Trophoblast cell (in vitro differentiated cells and primary cell): ENCODE results near the gene GMIP.

ENCODE experiments used
- DNase-seq, 2 donors: peaks; one replicate each; pipeline ENCODE4 v3.0.0-alpha.2; 2016
- H2AFZ ChIP-seq: 2 replicates; pipeline ENCODE4 v1.6.1; 2013; ENCODE audit warnings: low read length, moderate library complexity, mild to moderate bottlenecking; ENCODE audit not compliant: insufficient read depth, poor library complexity
- H2AK5ac ChIP-seq: 2 replicates; pipeline ENCODE4 v1.6.1; 2013; ENCODE audit warnings: mild to moderate bottlenecking, low read length
- H2BK120ac ChIP-seq: 2 replicates; pipeline ENCODE4 v1.6.1; 2013; ENCODE audit warnings: low read length, mild to moderate bottlenecking, moderate library complexity; ENCODE audit not compliant: insufficient read depth, poor library complexity
- H2BK12ac ChIP-seq: 2 replicates; pipeline ENCODE4 v1.6.1; 2013; ENCODE audit warnings: mild to moderate bottlenecking, low read length, moderate library complexity
- H2BK5ac ChIP-seq: 2 replicates; pipeline ENCODE4 v1.6.1; 2013; ENCODE audit warnings: low read length, low read depth, moderate library complexity, mild to moderate bottlenecking; ENCODE audit not compliant: poor library complexity
- H3K14ac ChIP-seq: 2 replicates; pipeline ENCODE4 v1.6.1; 2013; ENCODE audit warnings: mild to moderate bottlenecking, low read length
- H3K18ac ChIP-seq: 2 replicates; pipeline ENCODE4 v1.6.1; 2013; ENCODE audit warnings: mild to moderate bottlenecking, low read length
- H3K23ac ChIP-seq: 2 replicates; pipeline ENCODE4 v1.6.1; 2013; ENCODE audit warnings: low read length
- H3K27ac ChIP-seq: 2 replicates; pipeline ENCODE4 v1.5.1; 2013; ENCODE audit warnings: low read depth, mild to moderate bottlenecking, inconsistent platforms, low read length, moderate library complexity
- H3K27me3 ChIP-seq: 2 replicates; pipeline ENCODE4 v1.6.1; 2013; ENCODE audit warnings: inconsistent platforms, mild to moderate bottlenecking, low read length, moderate library complexity; ENCODE audit not compliant: insufficient read depth
- H3K36me3 ChIP-seq, 2 experiments: 1 replicate in 1 of 2; 2 replicates in 1 of 2; pipeline ENCODE4 v1.6.1; 2013; ENCODE audit warnings: low read length in 2 of 2, mild to moderate bottlenecking in 2 of 2, moderate library complexity in 1 of 2; ENCODE audit not compliant: insufficient read depth in 2 of 2, control insufficient read depth in 1 of 2
- H3K4ac ChIP-seq: 2 replicates; pipeline ENCODE4 v1.6.1; 2013; ENCODE audit warnings: low read depth, mild to moderate bottlenecking, low read length, moderate library complexity
- H3K4me1 ChIP-seq, 2 experiments: 1 replicate in 1 of 2; 2 replicates in 1 of 2; pipeline ENCODE4 v1.6.1; 2013; ENCODE audit warnings: low read length in 2 of 2, mild to moderate bottlenecking in 2 of 2, moderate library complexity in 1 of 2; ENCODE audit not compliant: insufficient read depth in 2 of 2, control insufficient read depth in 1 of 2
- H3K4me2 ChIP-seq: 2 replicates; pipeline ENCODE4 v1.6.1; 2013; ENCODE audit warnings: inconsistent platforms, mild to moderate bottlenecking, low read length, moderate library complexity
- H3K4me3 ChIP-seq: 2 replicates; pipeline ENCODE4 v1.5.1; 2013; ENCODE audit warnings: mild to moderate bottlenecking, low read depth, low read length, inconsistent platforms
- H3K79me1 ChIP-seq: one replicate; pipeline ENCODE4 v1.6.1; 2013; ENCODE audit warnings: low read length
- H3K79me2 ChIP-seq: 2 replicates; pipeline ENCODE4 v1.6.1; 2013; ENCODE audit warnings: low read length, mild to moderate bottlenecking; ENCODE audit not compliant: control insufficient read depth, insufficient read depth, poor library complexity
- H3K9ac ChIP-seq: 2 replicates; pipeline ENCODE4 v1.6.1; 2013; ENCODE audit warnings: mild to moderate bottlenecking, low read length
- H3K9me3 ChIP-seq: 2 replicates; pipeline ENCODE4 v1.6.1; 2013; ENCODE audit warnings: low read depth, mild to moderate bottlenecking, control low read depth, inconsistent platforms, low read length; ENCODE audit not compliant: insufficient read depth
- H4K12ac ChIP-seq: 2 replicates; pipeline ENCODE4 v1.6.1; 2013; ENCODE audit warnings: low read depth, mild to moderate bottlenecking, low read length, moderate library complexity
- H4K8ac ChIP-seq: 2 replicates; pipeline ENCODE4 v1.6.1; 2013; ENCODE audit warnings: low read depth, mild to moderate bottlenecking, low read length, moderate library complexity
- H4K91ac ChIP-seq: one replicate; pipeline ENCODE4 v1.6.1; 2013; ENCODE audit warnings: low read depth, mild to moderate bottlenecking, low read length, moderate library complexity
- WGBS: extraction: QIAGEN DNeasy Blood & Tissue Kit; methylation state at CpG from one replicate; pipeline ENCODE4 v1.1.7; 2013; ENCODE audit warnings: missing lambda C conversion rate; ENCODE audit not compliant: insufficient read length, insufficient coverage; ENCODE audit errors: extremely low coverage; 5-methylcytosine and 5-hydroxymethylcytosine counted together

The GMIP gene

GRCh38 chr19:19674315-19674714 is 30.9 kb upstream of the GMIP start:
- Histone ChIP-seq H3K14ac (no peak overlapping the region), H2BK12ac (no peak overlapping the region), H2BK120ac (no peak overlapping the region), H4K91ac (no peak overlapping the region), H3K23ac (no peak overlapping the region), H4K12ac (no peak overlapping the region), H3K4me1 (peaks cover 10 to 13% of the 10 kb centered on the region in 2 experiments), H3K27ac (no peak overlapping the region), H3K36me3 (peaks cover 16 to 19% of the 10 kb centered on the region in 2 experiments), H3K9ac (no peak overlapping the region), H3K27me3 (no peaks in the 10 kb centered on the region), H3K18ac (no peak overlapping the region), H2AK5ac (no peak overlapping the region), H3K4me3 (no peak overlapping the region), H3K79me1 (no peaks in the 10 kb centered on the region), H4K8ac (no peak overlapping the region), H2AFZ (no peak overlapping the region), H2BK5ac (no peak overlapping the region), H3K79me2 (no peaks in the 10 kb centered on the region), H3K4ac (no peak overlapping the region), H3K9me3 (peaks cover 6% of the 10 kb centered on the region), H3K4me2 (no peak overlapping the region)
- no CpG with 5 or more reads among the region's 6 CpGs for WGBS
- DNase-seq, result no peak

GRCh38 chr19:19672816-19673215 is 29.4 kb upstream of the GMIP start:
- no peak overlapping the region for H4K91ac ChIP-seq
- H4K12ac ChIP-seq, result no peak overlapping the region
- no peak overlapping the region for H2BK120ac ChIP-seq
- peaks cover 5% of the 10 kb centered on the region for H3K79me2 ChIP-seq
- no peaks in the 10 kb centered on the region for H3K27me3 ChIP-seq
- no peak overlapping the region for H3K27ac ChIP-seq
- no peak overlapping the region for H3K18ac ChIP-seq
- no peak overlapping the region for H3K9ac ChIP-seq
- no peak overlapping the region for H3K4me3 ChIP-seq
- H2BK12ac ChIP-seq, result no peak overlapping the region
- H3K4me2 ChIP-seq, result no peak overlapping the region
- no peak overlapping the region for H2AK5ac ChIP-seq
- H3K36me3 ChIP-seq, result peaks cover 9 to 11% of the 10 kb centered on the region in 2 experiments
- H3K23ac ChIP-seq, result no peak overlapping the region
- H2BK5ac ChIP-seq, result no peak overlapping the region
- H2AFZ ChIP-seq, result no peak overlapping the region
- H3K4me1 ChIP-seq, result peaks cover 14 to 16% of the 10 kb centered on the region in 2 experiments
- no CpG with 5 or more reads among the region's 3 CpGs for WGBS
- DNase-seq, result peak; percentile 57 to 63
- no peak overlapping the region for H3K4ac ChIP-seq
- H4K8ac ChIP-seq, result no peak overlapping the region
- H3K14ac ChIP-seq, result no peak overlapping the region
- peaks cover 4% of the 10 kb centered on the region for H3K9me3 ChIP-seq
- peaks cover 6% of the 10 kb centered on the region for H3K79me1 ChIP-seq

- H3K4me1 ChIP-seq, result peaks cover 14 to 16% of the 10 kb centered on the region in 2 experiments
- peaks cover 3 to 4% of the 10 kb centered on the region in 2 experiments for H3K36me3 ChIP-seq
- no CpG with 5 or more reads among the region's 10 CpGs for WGBS
Observed at GRCh38 chr19:19670070-19670551, 26.7 kb upstream of the GMIP start.

GRCh38 chr19:19668230-19669012 is 25.0 kb upstream of the GMIP start, which contains the start of gene ZNF101:
ZNF101 (plus strand) TSS chr19:19668839; CDS start chr19:19668964, 125 bp downstream.
- H2BK120ac ChIP-seq, result peak within 1 kb of the TSS; percentile 41
- peak within 1 kb of the TSS; percentile 61 for H3K9ac ChIP-seq
- peaks cover 6% of the 10 kb centered on the region for H3K79me2 ChIP-seq
- H4K12ac ChIP-seq, result peak within 1 kb of the TSS; percentile 85
- H3K4ac ChIP-seq, result peak within 1 kb of the TSS; percentile 80
- WGBS, result no CpG with 5 or more reads among the region's 36 CpGs
- peak within 1 kb of the TSS; percentile 48 for H3K27ac ChIP-seq
- H3K4me1 ChIP-seq, result peaks cover 14 to 16% of the 10 kb centered on the region in 2 experiments
- H2AK5ac ChIP-seq, result peak within 1 kb of the TSS; percentile 7
- H3K4me3 ChIP-seq, result peak within 1 kb of the TSS; percentile 89
- H4K91ac ChIP-seq, result peak within 1 kb of the TSS; percentile 55
- H2AFZ ChIP-seq, result peak within 1 kb of the TSS; percentile 96
- no peak within 1 kb of the TSS for H2BK12ac ChIP-seq
- H3K18ac ChIP-seq, result peak within 1 kb of the TSS; percentile 92
- peak within 1 kb of the TSS; percentile 70 for H2BK5ac ChIP-seq
- H3K9me3 ChIP-seq, result no peaks in the 10 kb centered on the region
- H4K8ac ChIP-seq, result peak within 1 kb of the TSS; percentile 90
- H3K23ac ChIP-seq, result no peak within 1 kb of the TSS
- peak within 1 kb of the TSS; percentile 97 for H3K4me2 ChIP-seq
- peak within 1 kb of the TSS; percentile 92 for H3K14ac ChIP-seq
- H3K27me3 ChIP-seq, result no peaks in the 10 kb centered on the region
- DNase-seq, result peak; percentile 91 to 95
- peaks cover 0 to 3% of the 10 kb centered on the region in 2 experiments for H3K36me3 ChIP-seq
- peaks cover 8% of the 10 kb centered on the region for H3K79me1 ChIP-seq

More at GRCh38 chr19:19670070-19670551, 26.7 kb upstream of the GMIP start:
- Histone ChIP-seq H2BK5ac (no peak overlapping the region), H3K27me3 (no peaks in the 10 kb centered on the region), H3K23ac (no peak overlapping the region), H3K27ac (no peak overlapping the region), H2BK12ac (no peak overlapping the region), H3K79me2 (peaks cover 5% of the 10 kb centered on the region), H3K14ac (no peak overlapping the region), H4K12ac (peak overlapping the region; percentile 32), H2BK120ac (peak overlapping the region; percentile 40), H3K18ac (peak overlapping the region; percentile 61), H4K91ac (no peak overlapping the region), H3K79me1 (peaks cover 6% of the 10 kb centered on the region), H2AFZ (no peak overlapping the region), H3K9me3 (no peaks in the 10 kb centered on the region), H3K4ac (peak overlapping the region; percentile 65), H4K8ac (no peak overlapping the region), H2AK5ac (peak overlapping the region; percentile 55), H3K4me2 (peak overlapping the region; percentile 97), H3K9ac (no peak overlapping the region), H3K4me3 (no peak overlapping the region)
- DNase-seq, result peak; percentile 69
